Cardiac fibroblast (primary cell): ENCODE results near the gene AHRR.

Source experiments
- DNase-seq, 2 donors: peaks; one replicate each; pipeline versions ENCODE4 v3.0.0 to v3.0.0-alpha.2; 2010; ENCODE audit warnings: low read depth in 2 of 2
- H3K4me3 ChIP-seq, 2 donors: replicated peaks in 1 of 2; 1 replicate in 1 of 2; 2 replicates in 1 of 2; pipeline ENCODE4 v1.5.1; 2011; ENCODE audit warnings: low read depth in 2 of 2, low read length in 2 of 2, mild to moderate bottlenecking in 2 of 2, moderate library complexity in 1 of 2
- CTCF ChIP-seq: IDR thresholded peaks from one replicate; pipeline ENCODE4 v1.5.1; 2011; ENCODE audit warnings: low read depth, mild to moderate bottlenecking, low read length, inconsistent platforms

The AHRR gene

GRCh38 chr5:317086-317811 is 4.3 kb upstream of the AHRR start:
- no peak overlapping the region for H3K4me3 ChIP-seq
- TF ChIP-seq CTCF, result peak; percentile 71
- peak; percentile 64 to 79 for DNase-seq

- TF ChIP-seq CTCF, result no peak
- peak; percentile 28 to 29 for DNase-seq
- no peak overlapping the region for H3K4me3 ChIP-seq
Measured at GRCh38 chr5:318341-318897, 3.1 kb upstream of the AHRR start.

- no peak for TF ChIP-seq CTCF
- DNase-seq, result no peak
- H3K4me3 ChIP-seq, result no peak overlapping the region
Measured at GRCh38 chr5:318931-319601, 2.4 kb upstream of the AHRR start.

GRCh38 chr5:320524-321229 is 837 bp upstream of the AHRR start:
- DNase-seq, result no peak
- H3K4me3 ChIP-seq, result peak overlapping the region; percentile 58 to 65
- no peak for TF ChIP-seq CTCF

GRCh38 chr5:321726-322251 is 275 bp downstream of the AHRR start:
- no peak for TF ChIP-seq CTCF
- peak overlapping the region; percentile 58 to 65 for H3K4me3 ChIP-seq
- DNase-seq, result no peak

GRCh38 chr5:322281-322941 is 897 bp downstream of the AHRR start:
- no peak for TF ChIP-seq CTCF
- DNase-seq, result peak; percentile 26 to 36
- H3K4me3 ChIP-seq, result peak overlapping the region; percentile 58 to 65
